ENCODE data around the gene NDUFAF3.

NDUFAF3 gene, protein sequence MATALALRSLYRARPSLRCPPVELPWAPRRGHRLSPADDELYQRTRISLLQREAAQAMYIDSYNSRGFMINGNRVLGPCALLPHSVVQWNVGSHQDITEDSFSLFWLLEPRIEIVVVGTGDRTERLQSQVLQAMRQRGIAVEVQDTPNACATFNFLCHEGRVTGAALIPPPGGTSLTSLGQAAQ

DNA sequence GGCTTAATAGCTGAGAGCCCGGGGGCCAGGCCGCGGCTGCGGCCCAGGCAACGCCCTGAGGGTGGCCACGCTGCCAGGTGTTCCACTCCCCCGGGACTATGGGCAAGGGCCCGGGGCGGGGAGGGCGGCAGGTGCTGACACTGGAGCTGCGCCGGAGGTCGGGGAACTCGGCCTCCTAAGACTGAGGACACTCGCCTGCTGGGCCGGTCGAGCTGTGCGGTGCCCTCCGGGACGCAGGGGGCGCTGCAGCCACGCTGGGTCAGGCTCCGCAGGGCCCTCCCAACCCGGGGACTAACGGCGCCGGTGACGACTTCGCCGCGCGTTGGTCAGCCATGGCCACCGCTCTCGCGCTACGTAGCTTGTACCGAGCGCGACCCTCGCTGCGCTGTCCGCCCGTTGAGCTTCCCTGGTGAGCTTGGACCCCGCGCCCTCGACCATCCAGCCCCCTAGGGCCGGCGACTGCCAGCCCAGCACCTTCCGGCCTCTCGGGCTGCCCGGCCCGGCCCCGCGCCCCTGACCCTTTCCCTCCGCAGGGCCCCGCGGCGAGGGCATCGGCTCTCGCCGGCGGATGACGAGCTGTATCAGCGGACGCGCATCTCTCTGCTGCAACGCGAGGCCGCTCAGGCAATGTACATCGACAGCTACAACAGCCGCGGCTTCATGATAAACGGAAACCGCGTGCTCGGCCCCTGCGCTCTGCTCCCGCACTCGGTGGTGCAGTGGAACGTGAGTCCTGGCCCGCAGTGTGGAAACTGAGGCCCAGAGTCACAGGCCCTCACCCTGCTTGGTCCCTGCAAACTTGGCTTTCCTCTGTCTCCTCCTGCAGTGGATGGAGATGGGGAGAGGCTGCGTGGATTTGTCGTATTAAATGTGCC lies at the start of gene NDUFAF3:
NDUFAF3 (plus strand) TSS at position 309 of the 875 bp plus-strand sequence; CDS start at position 333, 24 bp downstream.
- peak; percentile 86 for DNase-seq

DNA sequence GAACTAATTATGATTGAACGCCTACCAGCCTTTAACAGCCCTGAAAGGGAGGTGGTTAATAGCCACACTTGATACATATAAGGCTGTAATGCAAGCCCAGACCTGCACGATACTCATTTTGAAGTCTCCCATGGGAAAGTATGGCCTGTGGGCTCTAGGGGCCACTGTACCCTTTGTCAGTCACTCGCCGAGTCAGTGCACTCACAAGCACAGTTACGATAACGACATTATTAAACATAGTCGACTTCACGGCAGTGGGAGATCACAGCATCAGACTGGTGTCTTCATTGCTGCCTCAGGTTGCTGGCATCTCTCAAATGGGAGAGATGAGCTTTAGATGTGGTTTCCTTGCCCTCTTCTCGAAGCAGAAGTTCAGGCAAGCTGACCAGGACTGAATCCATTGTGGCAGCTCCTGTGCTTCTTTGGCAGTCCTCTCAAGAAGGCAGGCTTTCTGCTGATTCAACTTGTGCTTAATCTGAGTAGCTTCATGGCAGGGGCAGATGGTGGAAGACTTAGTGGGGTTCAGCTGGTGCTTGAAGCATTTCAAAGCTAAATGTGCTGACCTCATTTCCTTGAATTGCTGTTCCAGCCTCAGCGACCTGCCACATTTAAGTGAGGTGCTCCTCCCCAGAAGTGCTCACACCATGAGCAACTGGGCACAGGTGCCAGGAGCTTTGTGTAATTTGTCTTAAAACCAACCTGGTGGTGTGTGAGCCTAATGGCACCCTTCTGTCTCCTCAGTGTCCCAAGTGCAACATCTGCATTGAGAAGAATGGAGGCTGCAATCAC lies 47.7 kb upstream of the NDUFAF3 start:
- no peak for DNase-seq

DNA sequence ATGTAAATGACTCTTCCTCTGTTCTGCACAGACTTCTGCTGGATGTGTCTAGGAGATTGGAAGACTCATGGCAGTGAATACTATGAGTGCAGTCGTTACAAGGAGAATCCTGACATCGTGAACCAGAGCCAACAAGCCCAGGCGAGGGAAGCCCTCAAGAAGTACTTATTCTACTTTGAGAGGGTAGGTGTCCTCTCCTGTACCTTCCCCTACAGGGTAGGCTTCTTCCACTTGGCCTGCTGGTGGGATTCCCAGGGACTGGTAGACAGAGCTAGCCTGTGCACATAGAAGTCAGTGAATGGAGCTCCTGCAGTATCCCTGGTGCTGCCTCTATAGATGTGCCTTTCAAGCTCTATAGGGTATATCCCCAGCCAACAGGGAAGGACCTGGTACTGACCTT lies 42.5 kb upstream of the NDUFAF3 start:
- no peak for DNase-seq

DNA sequence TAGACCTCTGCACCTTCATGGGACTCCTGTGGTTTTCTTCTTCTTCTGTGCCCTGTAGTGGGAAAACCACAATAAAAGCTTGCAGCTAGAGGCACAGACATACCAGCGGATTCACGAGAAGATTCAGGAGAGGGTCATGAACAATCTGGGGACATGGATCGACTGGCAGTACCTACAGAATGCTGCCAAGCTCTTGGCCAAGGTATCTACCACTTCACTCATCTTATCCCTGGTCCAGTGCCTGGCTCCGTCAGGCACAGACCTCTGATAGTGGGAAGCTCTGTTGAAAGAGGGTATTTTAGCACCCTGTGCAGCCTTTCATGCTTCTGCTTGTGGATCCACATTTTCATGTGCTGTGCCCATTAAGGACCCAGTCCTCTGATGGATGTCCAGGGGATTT lies 41.6 kb upstream of the NDUFAF3 start:
- no peak for DNase-seq

DNA sequence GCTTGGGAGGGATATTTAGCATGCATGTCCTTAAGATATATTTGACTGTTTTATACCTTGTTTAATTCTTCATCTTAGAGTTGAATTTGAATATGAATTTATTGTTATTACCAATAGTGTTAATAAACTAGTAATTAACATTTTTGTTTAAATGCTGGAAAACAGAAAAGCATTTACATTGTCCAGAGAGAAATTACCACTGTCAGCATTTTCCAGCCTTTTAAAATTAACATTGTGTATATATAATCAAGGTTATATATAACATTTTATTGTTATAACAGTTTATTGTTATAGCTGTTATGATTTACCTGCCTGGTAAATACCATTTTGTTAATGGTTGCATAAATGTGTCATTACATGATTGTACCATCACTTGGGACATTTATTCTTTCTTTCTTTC lies 39.9 kb upstream of the NDUFAF3 start:
- no peak for DNase-seq

DNA sequence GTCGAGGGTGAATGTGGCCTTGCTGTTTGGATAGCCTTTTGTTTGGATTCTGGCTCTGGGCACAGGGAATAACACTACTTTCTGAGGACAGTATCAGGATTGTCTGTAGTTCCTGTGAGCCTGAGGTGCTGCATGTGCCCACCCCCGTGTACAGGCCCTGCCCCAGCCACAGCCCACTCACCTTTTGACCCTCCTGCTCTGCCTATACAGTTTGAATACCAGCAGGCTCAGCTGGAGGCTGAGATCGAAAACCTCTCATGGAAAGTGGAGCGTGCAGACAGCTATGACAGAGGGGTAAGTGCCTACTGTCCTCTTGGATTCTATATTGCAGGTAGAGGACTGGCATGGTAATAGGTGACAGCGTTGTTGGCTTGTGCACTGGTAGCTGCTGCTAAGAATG lies 39.2 kb upstream of the NDUFAF3 start:
- no peak for DNase-seq

DNA sequence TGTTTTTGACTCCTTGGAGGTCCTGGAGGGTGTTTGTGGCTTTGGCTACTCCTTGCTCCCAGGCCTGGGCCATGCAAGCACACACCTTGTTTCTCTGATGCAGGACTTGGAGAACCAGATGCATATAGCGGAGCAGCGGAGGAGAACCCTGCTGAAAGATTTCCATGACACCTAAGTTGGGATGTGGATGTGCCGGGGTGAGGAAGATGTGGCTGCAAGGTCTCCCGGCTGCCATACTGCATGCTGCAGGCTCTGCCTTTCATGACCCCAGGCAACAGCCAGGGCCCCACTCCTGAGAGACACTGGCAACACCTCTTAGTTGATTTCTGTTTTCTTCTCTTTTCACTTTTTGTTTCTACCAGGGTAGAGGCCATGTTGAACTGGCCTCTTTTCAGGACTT lies 38.8 kb upstream of the NDUFAF3 start:
- no peak for DNase-seq

DNA sequence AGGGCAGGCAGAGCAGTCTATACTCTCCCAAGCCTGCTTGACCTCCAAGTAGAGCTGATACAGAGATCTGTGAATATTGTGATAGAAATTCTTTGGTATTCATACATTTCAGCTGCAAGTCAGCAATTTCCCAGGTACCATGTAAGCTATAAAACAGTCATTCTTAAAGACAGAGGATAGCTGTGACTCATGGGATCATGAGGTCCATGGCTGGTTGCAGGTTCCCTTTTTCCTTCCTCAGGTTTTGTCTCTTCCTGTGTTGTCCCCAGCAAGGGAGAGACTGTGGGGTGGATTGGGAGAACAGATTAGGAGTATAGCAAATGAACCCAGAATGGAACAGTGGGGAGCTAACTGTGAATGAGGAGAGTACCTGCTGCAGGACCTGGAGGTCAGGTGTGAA lies 37.3 kb upstream of the NDUFAF3 start:
- no peak for DNase-seq

DNA sequence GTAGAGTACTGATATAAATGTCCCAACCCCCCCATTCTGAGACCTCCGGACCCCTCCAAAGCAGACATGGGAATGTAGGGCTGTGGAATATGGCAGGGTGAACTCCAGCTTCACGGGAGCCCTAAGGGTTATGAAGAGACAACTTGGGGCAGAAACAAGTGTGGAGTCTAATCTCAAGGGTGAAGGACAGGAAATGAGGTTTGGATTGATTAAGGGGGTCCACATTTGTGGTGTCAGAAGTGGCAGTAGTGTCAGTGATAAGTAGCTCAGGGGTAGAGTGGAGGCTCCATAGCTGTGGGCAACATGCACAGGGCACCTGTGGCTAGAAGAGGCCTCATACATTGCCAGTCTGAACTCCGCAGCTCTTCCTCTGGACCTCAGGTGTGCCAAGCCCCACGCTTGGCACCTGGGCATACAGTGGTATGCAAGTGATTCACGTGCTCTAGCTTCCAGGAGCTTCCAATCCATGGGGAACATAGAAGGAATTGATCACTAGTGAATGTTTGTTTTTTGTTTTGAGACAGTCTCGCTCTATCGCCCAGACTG lies 36.0 kb upstream of the NDUFAF3 start:
- DNase-seq: no peak

DNA sequence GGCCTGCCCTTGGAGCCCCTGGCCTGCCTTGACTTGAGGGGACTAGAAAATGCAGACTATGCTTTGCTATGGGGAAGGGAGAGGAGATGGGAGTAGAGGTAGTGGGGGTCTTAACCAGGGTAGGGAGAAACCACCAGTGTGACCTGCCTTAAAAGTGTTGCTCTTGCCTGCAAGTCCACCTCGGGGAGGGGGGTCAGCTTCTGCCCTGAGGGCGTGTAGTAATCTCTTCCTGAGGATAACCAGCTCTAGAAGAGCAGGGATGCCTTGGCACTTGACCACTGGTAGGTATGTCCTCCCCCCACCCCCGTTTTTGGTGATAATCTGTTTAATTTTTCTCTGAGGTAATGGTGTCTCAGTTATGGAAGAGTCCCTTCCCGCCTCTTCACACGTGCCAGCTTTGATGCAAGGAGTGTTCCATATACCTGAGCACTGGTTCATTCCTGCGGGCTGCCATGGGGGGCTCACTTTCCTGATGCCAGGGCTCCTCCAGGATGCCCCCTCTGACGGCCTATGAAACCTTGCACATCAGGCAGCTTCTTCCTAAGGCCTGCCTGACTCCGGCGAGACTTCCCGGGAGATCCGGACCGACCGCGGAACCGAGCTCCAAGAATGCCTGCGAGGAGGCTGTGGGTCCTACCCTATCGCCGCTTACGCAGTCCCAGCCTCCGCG lies 32.7 kb upstream of the NDUFAF3 start:
- peak; percentile 34 for DNase-seq

DNA sequence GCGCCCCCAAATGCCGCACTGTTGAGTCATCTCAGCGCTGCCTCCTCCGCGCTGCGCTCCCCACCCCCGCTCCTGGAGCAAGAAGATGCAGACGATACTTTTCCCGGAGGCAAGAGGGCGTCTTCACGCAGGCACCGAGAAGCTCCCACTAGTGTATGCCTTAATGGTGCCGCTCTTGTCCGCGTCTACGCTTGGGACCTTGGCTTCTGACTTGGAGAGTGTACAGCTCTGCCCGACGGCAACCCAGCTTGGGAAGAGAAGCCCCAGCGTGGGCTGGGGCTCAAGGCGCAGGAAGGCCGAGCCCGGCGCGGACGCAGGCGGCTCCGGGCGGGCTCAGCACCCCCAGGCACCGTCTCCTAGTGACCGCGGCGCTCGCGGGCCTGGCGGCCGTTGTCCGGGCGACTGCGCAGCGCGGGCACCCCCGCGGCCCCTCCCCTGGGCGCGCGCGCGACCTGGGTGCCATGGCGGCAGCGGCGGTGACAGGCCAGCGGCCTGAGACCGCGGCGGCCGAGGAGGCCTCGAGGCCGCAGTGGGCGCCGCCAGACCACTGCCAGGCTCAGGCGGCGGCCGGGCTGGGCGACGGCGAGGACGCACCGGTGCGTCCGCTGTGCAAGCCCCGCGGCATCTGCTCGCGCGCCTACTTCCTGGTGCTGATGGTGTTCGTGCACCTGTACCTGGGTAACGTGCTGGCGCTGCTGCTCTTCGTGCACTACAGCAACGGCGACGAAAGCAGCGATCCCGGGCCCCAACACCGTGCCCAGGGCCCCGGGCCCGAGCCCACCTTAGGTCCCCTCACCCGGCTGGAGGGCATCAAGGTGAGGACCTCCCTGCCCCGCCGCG lies 31.9 kb upstream of the NDUFAF3 start, which contains the start of gene P4HTM:
P4HTM (plus strand) TSS at position 446 of the 840 bp plus-strand sequence; CDS start at position 462, 16 bp downstream.
- DNase-seq: peak; percentile 44

DNA sequence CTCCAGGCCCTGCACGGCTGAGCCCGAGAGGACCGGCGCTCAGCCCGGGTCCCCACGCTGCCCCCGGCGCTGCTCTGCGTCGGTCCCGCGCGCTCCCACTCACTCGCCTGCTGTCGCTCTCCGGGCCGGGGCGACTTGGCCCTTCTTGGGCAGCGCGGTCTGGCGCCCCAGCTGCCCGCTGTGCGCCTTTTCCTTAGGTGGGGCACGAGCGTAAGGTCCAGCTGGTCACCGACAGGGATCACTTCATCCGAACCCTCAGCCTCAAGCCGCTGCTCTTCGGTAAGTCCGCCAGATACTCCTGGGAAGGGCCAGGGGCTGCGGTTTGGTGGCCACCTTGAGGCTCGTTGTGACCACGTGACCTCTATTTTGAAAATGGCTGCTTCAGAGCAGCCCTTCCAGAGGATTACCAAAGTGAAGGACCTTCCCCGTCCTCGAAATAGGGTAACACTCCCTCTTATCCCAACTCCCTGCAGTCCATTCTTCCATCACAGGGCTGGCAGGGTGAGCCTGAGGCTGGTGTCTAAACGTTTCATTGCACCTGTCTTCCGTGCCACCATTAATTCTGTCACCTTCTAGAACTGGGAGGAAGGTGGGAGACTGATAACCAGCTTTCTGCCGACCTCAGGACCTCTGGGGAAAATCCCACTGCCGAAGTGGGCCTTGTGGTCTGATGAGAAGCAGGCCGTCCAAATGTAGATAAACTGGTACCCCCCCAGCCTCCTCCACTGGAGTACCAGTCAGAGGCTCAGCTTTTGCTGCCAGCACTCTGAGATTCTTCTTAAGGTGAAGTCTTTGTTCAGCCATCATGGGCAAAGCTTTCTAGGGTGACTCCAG lies 31.1 kb upstream of the NDUFAF3 start:
- no peak for DNase-seq

DNA sequence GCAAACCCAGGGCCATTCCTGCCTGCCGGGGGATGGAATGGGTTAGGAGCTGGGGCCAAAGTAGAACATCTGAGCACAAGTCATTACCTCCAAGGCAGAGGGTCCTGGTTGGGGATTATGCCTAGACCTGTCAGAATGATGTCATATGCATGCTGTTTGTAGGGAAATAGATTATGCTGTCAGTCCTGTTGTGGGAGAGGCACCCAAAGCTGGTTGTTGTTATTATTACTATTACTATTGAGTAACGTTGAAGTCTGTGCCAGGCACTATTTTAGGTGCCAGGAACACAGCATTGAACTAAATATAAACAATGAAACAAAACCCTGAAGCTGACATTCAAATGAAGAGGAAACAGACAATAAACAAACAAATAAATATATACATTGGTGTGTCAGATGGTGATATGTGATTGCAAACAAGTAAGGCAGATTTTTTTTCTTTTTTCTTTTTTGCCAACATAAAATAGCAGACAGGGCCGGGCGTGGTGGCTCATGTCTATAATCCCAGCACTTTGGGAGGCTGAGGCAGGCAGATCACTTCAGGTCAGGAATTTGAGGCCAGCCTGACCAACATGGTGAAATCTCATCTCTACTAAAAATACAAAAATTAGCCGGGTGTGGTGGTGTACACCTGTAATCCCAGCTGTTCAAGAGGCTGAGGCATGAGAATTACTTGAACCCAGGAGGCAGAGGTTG lies 29.9 kb upstream of the NDUFAF3 start:
- DNase-seq: no peak

DNA sequence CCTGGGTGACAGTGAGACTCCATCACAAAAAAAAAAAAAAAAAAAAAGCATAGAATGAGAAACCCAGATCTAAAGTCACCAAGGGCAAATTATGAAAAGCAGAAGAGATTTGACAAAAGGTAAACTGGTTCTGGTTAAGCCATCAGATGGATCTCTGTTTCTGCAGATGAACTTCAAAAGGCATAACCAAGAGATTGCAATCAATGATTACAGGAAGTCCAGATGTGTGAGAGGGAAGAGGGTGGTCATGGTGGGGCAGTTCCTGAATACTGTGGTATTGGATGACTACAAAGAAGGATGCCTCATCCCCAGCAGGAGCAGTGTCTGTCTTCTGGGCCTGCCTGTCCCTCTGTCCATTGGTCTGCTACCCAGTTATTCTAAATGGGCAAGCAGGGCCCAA lies 28.1 kb upstream of the NDUFAF3 start:
- DNase-seq: no peak

DNA sequence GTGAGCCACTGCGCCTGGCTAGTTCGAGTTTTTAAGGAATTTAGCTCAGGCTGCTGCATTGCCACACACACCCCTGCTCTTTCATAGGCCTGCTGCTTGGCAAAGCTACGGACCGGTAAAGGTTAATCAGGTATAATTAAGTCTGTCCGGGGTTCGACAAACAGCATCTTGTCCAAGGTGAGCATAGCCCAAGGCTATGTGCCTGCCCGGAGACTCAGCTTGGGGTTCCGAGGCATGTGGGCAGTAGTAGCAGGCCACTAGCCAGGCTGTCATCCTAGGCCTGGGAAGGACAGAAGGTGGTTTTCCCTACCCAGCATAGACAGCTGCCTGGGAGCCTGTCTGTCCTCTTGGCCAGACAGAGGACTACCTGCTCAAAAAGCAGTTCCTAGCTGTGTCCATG lies 25.3 kb upstream of the NDUFAF3 start:
- DNase-seq: no peak

DNA sequence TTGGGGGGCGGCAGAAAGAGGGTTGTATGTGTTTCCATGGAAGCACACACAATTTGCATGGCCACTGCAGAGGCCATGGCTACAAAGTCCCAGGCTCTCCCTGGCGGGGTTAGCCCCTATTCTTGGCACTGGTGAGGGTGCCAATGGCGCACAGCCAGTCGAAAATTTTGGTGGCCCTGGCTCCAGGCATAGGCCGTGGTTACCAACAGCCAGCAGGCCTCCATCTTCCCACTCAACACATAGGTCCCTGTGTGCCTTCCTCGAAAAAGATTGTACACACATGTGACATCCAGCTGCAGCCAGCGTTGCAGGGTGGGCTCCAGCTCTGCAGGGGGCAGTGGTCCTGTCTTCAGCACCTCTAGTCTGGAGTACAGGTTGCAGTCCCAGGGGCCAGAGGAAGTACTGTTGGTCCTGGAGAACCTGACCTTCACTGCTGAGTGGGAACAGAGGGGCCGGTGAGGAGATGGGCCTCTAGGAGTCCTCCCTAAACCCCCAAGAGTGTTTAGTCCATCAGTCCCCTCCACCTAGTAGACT lies 24.8 kb upstream of the NDUFAF3 start:
- no peak for DNase-seq

DNA sequence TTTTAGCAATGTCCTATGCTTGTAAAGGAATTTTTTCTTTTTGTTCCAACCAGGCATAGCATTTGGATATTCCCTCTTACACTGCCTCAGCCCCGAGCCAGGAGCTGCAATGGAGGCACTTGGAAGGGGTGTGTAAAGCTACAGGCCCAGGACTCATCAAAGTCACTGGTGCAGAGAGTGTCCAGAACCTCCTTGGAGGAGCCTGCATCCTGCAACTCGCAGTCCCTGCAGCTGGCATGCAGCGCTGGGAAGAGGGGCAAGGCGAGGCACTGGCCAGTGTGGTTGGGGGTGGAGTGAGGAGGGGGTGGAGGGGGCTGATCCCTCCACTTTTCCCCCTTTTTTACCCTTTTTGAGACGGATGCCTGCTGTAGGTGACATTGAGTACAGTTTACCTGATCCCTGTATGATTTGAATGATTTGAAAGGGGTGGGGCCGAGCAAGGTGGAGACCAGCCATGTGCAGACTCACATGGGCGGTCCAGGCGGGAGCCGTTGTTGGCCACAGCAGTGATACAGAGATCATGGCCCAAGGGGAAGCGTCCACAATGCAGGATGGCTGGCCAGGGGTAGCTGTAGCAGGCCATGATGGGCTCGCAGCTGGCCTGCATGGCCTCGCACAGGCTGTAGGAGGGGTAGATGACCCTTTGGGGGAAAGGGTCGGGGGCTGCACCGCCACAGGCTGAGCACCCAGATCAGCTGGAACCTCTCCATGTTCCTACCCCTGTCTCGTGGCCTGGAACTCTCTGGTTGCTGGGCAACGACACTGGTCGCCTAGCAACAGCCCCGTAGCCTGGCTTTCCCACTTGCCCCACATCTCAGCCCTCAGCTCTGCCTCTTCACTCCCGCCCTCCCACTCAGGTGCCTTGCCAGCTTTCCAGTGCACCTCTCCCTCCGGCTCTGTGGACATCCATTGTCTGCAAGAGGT lies 23.9 kb upstream of the NDUFAF3 start:
- DNase-seq: no peak

DNA sequence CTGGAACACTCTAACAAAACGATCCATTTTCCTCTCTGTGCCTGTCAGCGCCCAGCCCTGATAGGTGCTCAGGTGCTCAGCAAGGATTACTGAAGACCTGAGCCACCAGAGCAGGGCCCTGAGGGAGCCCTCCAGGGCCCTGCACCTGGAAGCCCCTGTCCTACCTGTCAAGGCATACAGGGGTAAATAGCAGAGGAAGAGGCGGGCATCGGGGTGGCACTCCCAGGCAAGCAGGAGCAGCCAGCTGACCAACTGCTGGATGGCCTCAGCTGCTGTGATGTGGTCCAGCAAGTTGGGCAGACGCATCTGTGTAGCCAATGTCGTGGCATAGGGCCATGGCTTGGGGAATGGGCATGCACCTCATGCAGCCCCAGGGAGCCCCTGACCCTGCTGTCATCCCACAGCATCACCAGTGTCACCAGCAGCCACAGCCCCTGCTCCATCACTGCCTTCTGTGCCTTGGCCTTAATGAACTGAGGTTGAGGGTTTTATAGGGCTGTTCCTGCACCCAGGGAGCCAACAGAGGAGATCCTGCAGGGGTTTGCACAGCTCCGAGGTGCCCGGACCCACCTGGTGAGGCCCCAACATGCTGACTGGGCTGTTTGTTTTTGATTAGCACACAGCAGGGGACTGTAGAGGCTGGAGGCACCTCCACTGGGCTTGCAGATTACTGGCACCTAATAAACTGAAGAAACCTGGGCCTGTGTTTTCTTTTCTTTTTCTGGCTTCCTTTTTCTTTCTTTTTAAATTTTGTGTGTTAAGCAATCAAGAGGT lies 22.6 kb upstream of the NDUFAF3 start:
- DNase-seq: no peak
